WI38 (cell line): ENCODE measurements around the gene DDX10.

Source experiments
- H3K4me3 ChIP-seq: 2 replicates; pipeline ENCODE4 v1.5.1; 2011; ENCODE audit warnings: low read depth, mild to moderate bottlenecking, control low read depth, low read length
- TF ChIP-seq, protein P1 (sequence below): IDR thresholded peaks from 2 replicates; pipeline ENCODE4 v1.5.1; 2012; ENCODE audit warnings: low read depth, mild to moderate bottlenecking, control low read depth, low read length

The DDX10 gene

GRCh38 chr11:108857382-108857781, 192.5 kb downstream of the DDX10 start:
- no peak overlapping the region for H3K4me3 ChIP-seq
- TF ChIP-seq, protein P1, sequence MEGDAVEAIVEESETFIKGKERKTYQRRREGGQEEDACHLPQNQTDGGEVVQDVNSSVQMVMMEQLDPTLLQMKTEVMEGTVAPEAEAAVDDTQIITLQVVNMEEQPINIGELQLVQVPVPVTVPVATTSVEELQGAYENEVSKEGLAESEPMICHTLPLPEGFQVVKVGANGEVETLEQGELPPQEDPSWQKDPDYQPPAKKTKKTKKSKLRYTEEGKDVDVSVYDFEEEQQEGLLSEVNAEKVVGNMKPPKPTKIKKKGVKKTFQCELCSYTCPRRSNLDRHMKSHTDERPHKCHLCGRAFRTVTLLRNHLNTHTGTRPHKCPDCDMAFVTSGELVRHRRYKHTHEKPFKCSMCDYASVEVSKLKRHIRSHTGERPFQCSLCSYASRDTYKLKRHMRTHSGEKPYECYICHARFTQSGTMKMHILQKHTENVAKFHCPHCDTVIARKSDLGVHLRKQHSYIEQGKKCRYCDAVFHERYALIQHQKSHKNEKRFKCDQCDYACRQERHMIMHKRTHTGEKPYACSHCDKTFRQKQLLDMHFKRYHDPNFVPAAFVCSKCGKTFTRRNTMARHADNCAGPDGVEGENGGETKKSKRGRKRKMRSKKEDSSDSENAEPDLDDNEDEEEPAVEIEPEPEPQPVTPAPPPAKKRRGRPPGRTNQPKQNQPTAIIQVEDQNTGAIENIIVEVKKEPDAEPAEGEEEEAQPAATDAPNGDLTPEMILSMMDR = no peak

GRCh38 chr11:108858622-108859021, 193.8 kb downstream of the DDX10 start:
- TF ChIP-seq, protein P1 = no peak
- H3K4me3 ChIP-seq = no peak overlapping the region

- TF ChIP-seq, protein P1 = no peak
- no peak overlapping the region for H3K4me3 ChIP-seq
Measured at GRCh38 chr11:108859510-108859909, 194.6 kb downstream of the DDX10 start.

DNA sequence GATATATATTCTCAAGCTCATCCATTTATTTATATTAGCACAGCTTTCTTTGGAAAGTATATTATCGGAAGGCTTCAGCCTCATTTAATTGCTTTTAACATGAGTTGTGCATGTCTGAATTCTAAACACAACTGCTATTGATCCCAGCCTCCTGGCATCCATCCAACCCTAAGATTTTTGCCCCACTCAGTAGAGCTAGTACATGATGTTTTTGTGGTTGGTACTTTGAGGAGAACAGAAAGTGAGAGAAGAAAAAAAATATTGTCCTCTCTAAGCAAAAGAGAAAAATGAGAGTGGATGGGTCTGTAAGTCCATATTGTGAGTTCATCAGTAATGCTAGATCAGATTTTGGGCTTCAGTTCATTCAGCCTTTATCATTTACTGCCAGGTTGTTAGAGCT, 198.7 kb downstream of the DDX10 start:
- TF ChIP-seq, protein P1 = no peak
- no peak overlapping the region for H3K4me3 ChIP-seq

- H3K4me3 ChIP-seq = no peak overlapping the region
- TF ChIP-seq, protein P1 = no peak
Measured at GRCh38 chr11:108865406-108865805, 200.5 kb downstream of the DDX10 start.

DNA sequence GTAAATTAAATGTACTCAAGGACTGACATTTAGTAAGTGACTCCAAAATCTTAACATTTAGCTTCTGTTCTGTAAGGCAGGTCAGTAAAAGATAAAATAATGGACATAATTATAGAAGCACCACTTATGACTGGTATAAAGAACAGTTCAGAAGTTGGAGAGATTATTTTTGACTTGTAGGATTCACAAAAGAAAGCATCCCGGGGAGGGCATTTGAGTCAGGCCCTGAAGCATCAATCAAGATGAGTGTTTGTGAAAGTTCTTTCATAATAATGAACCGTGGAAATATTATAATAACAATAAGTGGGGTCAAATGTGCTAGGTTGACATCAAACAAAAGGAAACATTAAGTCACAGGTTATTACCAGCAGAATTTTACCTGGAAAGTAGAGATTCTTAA, 201.9 kb downstream of the DDX10 start:
- H3K4me3 ChIP-seq = no peak overlapping the region
- TF ChIP-seq, protein P1 = no peak

DNA sequence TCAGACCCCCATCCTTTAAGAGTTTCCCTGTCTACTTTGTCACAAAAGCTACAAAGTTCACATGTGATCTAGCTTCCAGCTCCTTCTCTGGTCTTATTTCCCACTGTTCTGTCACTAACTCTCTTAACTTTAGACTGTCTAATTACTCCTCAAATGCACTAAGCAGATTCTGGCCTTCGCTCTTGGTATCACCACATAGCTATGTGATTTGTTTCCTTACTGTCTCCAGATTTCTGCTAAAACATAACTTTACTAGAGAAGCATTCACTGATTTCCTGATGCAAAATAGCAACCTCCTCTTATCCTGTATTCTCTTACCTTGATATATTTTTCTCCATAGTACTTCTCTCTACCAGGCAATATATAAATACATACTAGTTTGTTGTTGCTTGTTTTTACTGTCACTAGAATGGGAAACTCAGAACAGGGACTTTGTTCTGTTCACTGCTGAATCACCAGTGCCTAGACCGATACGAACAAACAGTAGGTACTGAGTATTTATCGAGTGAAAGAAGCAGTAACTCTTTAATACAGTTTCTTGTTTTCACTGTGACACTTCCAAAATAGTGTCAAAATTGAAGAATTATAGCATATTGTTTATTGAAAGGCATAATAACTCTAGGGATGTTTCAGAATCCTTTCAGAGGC, 205.6 kb downstream of the DDX10 start:
- TF ChIP-seq, protein P1 = no peak
- peak overlapping the region; percentile 36 for H3K4me3 ChIP-seq
